Kidney (tissue), 14 donors: ENCODE results near the gene HRH3. TPM values are rescaled to one million over a fixed set of nuclear protein-coding genes. Genes with fewer than 3 reads are reported as not detected.

Source experiments
- DNase-seq, 5 donors: peaks; one replicate each; pipeline ENCODE4 v3.0.0-alpha.2; 2013 to 2020
- FAIRE-seq: peaks from 2 replicates; lab custom pipeline; 2012; peaks lifted over from hg19 to GRCh38; lab: Jason Lieb, UNC
- H3K27ac ChIP-seq, 2 donors: one replicate each; pipeline ENCODE4 v1.7.0; 2013; ENCODE audit warnings: low read depth in 2 of 2, low read length in 2 of 2, inconsistent platforms in 1 of 2
- H3K27me3 ChIP-seq: one replicate; pipeline ENCODE4 v1.7.1; 2013; ENCODE audit warnings: low read length, inconsistent platforms; ENCODE audit not compliant: control insufficient read depth, insufficient read depth
- H3K36me3 ChIP-seq, 3 donors: one replicate each; pipeline versions ENCODE4 v1.7.0 to v1.7.1; 2013; ENCODE audit warnings: low read length in 3 of 3, control low read depth in 1 of 3, inconsistent platforms in 1 of 3; ENCODE audit not compliant: insufficient read depth in 3 of 3, control insufficient read depth in 2 of 3
- H3K4me1 ChIP-seq, 3 donors: one replicate each; pipeline versions ENCODE4 v1.7.0 to v1.7.1; 2013; ENCODE audit warnings: low read length in 3 of 3, inconsistent platforms in 1 of 3, low read depth in 1 of 3; ENCODE audit not compliant: control insufficient read depth in 2 of 3, insufficient read depth in 2 of 3
- H3K4me3 ChIP-seq, 3 donors: one replicate each; pipeline versions ENCODE4 v1.7.0 to v1.8.1; 2013; ENCODE audit warnings: low read length in 3 of 3, control low read depth in 1 of 3, inconsistent platforms in 1 of 3
- H3K9ac ChIP-seq, 3 donors: one replicate each; pipeline versions ENCODE4 v1.7.0 to v1.7.1; 2013; ENCODE audit warnings: low read length in 3 of 3, control low read depth in 1 of 3, inconsistent platforms in 1 of 3
- H3K9me3 ChIP-seq, 3 donors: one replicate each; pipeline versions ENCODE4 v1.7.0 to v1.7.1; 2013; ENCODE audit warnings: low read length in 3 of 3, control low read depth in 1 of 3, inconsistent platforms in 1 of 3; ENCODE audit not compliant: control insufficient read depth in 2 of 3, insufficient read depth in 1 of 3
- CTCF ChIP-seq: IDR thresholded peaks from 3 replicates; pipeline ENCODE4 v1.5.1; 2012; ENCODE audit warnings: mild to moderate bottlenecking, moderate library complexity, borderline replicate concordance; ENCODE audit not compliant: insufficient read depth; ENCODE audit errors: extremely low read depth
- intact Hi-C: fragments of 100-400 bp; cut with DNase I; formaldehyde crosslinking; loops from one replicate; pipeline ENCODE4 v1.11.1; 2022
- polyA plus RNA-seq: library from polyadenylated mRNA; stranded (reverse); fragments of 350-450 nt; fragmentation: Illumina TruSeq; extraction: RNeasy Lipid Tissue Mini Kit (QIAGEN cat#74804); gene quantifications from one replicate; pipeline ENCODE4 v1.2.3, GENCODE V29; 2014; ENCODE audit warnings: low read depth, low replicate concordance; ENCODE audit not compliant: insufficient read depth
- total RNA-seq: library from RNA; stranded (reverse); fragmentation: NEBNext Ultra II Directional; extraction: Animal tissue kit (Norgen Biotek cat#: 25700); gene quantifications from one replicate; pipeline ENCODE4 v1.2.1, GENCODE V29; 2021
- donor health status: control.
- donor health status: control.
- donor health status: control.
- donor health status: control.
- donor health status: control.
- donor health status: DM: yes; HTN: yes; CAD: no.
- donor health status: Normal renal cell carcinoma (clear cell type).

Gene HRH3
- total and polyA plus RNA-seq, 2 donors from 2014 or later: not detected

GRCh38 chr20:62192635-62193034 is 27.4 kb downstream of the HRH3 start:
- no peak for TF ChIP-seq CTCF
- no peak overlapping the region for H3K27ac ChIP-seq
- no peaks in the 10 kb centered on the region for H3K9me3 ChIP-seq
- no peaks in the 10 kb centered on the region for H3K4me1 ChIP-seq
- H3K4me3 ChIP-seq: no peak overlapping the region
- no peak for FAIRE-seq
- H3K36me3 ChIP-seq: peaks cover 2 to 9% (median 8%) of the 10 kb centered on the region in 3 donors
- intact Hi-C loops: no loop called here
- no peak for DNase-seq
- no peaks in the 10 kb centered on the region for H3K27me3 ChIP-seq
- H3K9ac ChIP-seq: no peak overlapping the region

- DNase-seq: no peak
- intact Hi-C loops: no loop called here
- TF ChIP-seq CTCF: no peak
- Histone ChIP-seq H3K4me3 (no peak overlapping the region), H3K27me3 (no peaks in the 10 kb centered on the region), H3K9ac (no peak overlapping the region), H3K36me3 (peaks cover 2 to 7% (median 7%) of the 10 kb centered on the region in 3 donors), H3K27ac (no peak overlapping the region), H3K4me1 (no peaks in the 10 kb centered on the region), H3K9me3 (no peaks in the 10 kb centered on the region)
- FAIRE-seq: no peak
These were observed 28.1 kb downstream of the HRH3 start for GRCh38 chr20:62191781-62192559.

DNA sequence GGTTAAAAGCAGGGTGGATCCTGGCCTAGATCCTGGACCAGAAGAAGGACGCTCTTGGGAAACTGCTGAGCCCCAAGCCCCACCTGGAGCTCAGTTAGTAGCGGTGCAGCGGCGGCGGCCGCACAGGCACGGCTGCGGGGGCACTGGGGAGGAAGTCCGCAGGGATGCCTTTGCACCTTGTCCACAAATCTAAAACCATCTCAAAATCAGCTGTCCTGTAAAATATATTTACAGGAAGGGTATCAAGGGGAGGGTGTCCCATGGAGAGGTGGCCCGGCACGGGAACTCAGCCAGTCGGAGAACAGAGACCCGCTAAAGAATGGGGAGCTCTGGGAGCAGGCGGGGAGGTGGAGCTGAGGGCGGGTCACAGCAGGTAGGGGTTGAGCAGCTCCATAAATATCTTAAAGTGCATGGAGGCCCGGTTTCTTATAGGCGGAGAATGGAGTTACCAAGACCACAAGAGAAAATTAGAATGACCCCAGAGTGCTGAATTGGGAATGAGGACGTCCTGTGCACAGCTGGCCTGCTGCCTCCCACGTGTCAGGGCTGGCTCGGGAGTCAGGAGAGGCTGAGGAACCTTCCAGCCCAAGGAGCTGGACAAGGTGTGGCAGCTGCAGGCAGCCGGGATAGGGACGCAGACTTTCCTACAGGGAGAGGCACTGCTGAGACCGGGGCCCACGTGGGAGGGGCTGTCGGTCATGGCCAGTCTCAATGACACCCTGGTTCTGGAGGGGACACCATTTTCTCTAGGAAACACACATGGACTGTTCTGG is 29.3 kb downstream of the HRH3 start:
- H3K4me3 ChIP-seq: no peak overlapping the region
- intact Hi-C loops: no loop called here
- no peak overlapping the region for H3K9ac ChIP-seq
- TF ChIP-seq CTCF: no peak
- H3K9me3 ChIP-seq: no peaks in the 10 kb centered on the region
- FAIRE-seq: no peak
- no peak for DNase-seq
- H3K27me3 ChIP-seq: no peaks in the 10 kb centered on the region
- no peak overlapping the region for H3K27ac ChIP-seq
- no peaks in the 10 kb centered on the region for H3K4me1 ChIP-seq
- H3K36me3 ChIP-seq: peaks cover 2 to 7% (median 6%) of the 10 kb centered on the region in 3 donors
